HG03139 (cell line): ENCODE results near the gene RNU1-4.
"Not testable (repeated sequence)": the region's sequence is repeated elsewhere in the genome, so short reads cannot be mapped to it uniquely, and the experiment has no call there.

Experiments used
- ATAC-seq: cut with Tn5 transposase; IDR thresholded peaks from one replicate; pipeline ENCODE4 v1.9.1; 2021; ENCODE audit not compliant: unreplicated experiment

The RNU1-4 gene

DNA sequence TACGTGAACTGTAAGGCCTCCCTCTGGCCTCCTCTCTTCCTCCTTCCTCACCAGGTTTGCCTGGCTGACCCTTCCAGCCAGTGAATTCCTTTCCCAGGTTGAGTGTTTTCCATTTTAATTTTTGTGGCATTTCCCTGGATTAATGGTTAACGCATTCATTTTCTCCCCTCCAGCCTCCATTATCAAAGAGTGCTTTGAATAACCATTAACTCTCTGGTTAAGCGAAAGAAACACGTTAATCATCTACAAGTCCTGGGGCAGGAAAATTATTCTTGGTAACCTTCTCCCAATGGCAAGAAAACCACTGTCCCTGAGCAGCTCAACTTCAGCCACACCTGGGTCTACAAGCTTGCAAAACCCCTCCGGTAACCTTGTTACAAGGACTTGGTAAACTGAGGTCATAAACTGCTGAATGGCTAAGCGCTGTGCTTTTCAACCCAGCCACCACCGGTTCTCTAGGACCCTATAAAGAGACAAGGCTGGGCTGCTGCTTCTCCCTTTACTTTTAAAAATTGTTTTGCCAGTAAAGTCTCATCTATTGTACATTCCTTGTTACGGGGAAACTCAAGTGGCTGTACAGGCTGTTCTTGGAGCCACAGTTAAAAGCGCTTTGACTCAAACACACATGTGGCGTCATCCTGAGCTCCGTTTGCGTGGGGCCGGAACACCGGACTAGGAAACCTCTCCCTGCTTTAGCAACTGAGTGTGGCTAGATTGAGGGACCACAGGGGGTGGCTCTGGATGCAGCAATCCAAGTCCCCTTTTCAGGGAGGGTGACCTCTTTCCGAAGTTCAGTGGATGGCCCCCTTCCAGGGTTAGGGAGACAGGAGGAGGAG, 24.7 kb downstream of the RNU1-4 start:
- ATAC-seq = not testable (repeated sequence)

DNA sequence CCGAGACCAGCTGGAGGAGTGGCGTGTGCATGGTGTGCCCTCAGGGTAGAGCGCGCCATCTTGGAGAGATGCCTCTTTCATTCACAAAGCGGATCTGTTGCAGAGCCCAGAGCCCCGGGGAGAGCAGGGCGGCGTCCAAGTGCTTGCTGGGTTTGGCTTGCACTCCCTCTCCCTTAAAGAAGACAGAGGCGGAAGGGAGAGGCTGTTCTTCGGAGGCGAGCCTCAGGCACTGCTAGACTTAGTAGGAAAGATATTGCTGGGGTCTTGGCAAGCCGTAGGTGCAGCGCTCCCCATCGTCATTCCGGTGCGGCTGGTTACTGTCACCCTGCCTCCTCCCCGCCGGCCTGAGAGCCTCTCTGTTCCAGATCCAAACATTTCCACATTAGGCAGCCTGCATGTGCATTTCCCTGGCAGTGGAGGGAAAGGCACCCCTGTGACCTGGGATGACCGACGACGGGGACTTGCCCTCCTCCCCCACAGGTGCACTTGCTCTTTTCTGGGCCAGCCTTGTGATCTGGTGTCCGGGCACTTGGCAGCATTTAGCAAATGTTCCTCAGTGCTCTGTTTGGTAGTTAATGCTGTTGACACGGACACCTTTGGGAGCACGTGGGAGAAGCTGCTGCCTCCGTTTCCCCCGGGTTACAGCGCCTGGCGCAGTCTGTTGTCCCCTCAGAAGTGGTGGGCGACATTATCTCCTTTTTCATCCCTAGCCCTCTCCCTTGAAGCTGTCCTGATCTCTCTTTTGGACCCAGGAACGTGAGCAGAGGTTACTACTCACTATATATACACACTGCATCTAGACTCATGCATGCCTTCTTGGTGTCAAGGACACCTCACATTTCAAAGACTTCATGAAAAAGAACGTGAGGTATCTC, 25.7 kb downstream of the RNU1-4 start:
- not testable (repeated sequence) for ATAC-seq

DNA sequence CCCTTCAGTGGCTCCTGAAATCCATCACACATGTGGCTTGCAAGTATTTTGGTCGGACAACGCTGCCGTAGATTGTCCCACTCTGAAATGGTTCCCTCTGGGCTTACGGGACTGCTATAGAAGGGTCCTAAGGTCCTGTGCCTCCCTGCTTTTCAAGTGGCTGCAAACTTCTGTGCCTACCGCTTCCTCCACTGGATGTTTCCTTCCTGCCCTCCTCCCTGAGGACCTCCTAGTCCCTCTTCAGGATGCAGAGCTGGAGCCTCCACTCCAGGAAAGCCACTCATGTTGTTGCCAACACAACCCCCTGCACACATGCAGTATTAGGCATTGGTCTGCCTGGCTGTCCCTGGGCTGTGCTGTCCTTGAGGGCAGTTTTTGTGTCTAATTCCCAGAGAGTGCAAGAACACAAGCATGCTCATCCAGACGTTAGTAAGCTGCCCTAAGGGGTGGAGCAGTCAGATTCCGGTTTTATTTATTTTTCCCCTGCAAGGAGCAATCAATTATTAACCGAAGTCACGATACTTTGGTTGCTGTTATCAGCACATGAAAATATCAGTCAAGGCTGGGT, 26.5 kb downstream of the RNU1-4 start:
- ATAC-seq = not testable (repeated sequence)

DNA sequence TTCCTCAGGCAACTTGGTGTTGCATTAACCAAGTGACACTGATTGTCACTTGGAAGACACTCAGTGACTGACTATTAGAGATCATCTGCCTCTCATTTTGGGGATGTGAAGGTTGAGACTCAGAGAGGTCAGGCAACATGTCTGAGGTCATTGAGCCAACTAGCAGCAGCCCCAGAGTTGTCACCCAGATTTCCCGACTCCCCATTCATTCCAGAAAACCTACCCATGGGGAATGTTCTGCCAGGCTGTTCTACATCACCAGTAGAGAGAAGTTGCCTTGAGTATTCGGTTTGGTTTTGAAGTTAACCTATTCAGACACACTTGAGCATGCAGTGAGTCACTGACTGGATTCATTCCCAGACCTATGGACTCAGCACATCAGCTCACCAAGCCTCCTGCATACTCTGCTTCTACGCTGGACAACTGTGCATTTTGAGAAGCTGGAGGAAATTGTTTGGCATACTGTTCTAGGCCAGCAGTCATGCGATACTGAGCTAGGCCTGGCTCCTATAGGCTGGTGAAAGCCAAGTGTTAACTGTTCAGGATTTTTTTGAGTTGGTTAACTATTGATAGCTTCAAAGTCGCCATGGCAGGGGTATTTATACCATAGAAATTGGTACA, 29.9 kb downstream of the RNU1-4 start:
- not testable (repeated sequence) for ATAC-seq

DNA sequence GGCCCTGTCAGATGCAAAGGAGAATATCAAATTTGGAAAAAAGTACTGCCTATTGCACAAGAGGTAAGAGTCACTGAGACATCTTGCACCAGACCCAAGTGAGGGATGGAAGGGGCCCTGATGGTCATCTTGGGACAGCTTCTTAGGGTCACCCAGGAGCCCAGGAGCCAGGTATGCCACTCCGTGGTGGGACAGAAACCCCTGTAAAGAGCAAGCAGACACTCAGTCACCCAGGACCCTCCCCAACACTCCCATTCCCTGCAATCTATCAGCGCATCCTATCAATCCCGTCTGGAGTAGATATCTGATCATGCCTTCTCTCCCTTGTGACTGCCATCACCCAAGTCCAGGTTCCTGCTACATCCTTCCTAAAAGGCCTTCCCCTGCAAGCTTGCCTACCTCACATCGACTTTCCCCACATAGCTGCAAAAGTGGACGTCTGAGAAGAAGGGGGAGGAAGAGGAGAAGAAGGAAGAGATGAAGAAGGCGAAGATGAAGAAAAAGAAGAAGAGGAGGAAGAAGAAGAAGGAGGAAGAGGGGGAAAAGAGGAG, 30.7 kb downstream of the RNU1-4 start:
- not testable (repeated sequence) for ATAC-seq

DNA sequence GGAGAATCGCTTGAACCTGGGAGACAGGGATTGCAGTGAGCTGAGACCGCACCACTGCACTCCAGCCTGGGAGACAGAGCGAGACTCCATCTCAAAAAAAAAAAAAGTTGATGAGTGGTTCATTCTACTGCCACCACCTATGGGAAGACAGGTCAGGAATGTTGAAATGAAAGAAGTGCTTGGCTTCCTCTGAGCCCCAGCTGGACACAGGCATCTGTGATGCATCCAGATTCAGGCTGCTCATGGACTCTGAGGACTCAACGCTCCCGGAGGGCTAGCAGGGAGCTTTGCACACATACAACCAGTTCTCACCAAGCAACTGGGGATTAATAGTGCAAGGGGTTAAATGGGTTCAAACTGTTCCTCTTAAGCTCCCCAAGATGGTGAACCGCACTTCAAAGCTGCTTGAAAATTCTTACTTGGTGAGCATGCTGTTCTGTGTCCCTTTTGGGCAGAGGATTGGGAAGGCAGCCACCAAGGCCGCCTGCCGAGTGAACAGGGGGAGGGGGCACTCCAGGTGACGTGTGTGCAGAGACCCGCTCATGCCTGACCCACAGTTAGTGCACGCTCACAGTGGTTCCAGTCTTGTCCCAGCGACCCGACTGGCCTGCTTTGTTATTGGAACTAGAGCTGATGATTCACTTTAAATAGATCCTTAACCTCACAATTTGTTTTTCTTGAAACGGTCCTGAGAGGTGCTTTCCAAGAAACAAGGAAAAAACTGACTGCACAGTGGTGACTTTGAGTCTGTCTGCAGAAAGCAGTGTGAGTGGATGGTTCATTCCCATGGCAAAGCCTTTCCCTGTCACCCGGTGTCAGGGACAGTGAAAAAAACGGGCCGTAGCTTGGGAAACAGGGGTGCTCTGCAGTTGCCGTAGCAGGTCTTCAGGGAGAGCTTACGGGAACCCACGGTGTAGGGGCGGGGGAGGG, 32.2 kb downstream of the RNU1-4 start:
- not testable (repeated sequence) for ATAC-seq

DNA sequence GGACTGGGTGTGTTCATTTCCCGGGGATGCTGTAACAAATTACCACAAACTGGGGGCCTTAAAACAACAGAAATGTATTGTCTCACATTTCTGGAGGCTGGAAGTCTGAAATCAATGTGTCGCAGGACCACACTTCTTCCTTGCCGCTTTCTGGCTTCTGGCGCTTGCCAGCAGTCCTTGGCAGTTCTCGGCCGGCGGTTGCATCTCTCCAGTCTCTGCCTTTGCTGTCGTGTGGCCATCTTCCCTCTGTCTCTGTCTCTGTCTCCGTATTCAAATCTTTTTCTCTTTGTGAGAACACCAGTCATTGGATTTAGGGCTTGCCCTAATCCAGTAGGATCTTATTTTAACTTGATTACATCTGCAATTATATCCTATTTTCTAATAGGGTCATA, 32.9 kb downstream of the RNU1-4 start:
- not testable (repeated sequence) for ATAC-seq

DNA sequence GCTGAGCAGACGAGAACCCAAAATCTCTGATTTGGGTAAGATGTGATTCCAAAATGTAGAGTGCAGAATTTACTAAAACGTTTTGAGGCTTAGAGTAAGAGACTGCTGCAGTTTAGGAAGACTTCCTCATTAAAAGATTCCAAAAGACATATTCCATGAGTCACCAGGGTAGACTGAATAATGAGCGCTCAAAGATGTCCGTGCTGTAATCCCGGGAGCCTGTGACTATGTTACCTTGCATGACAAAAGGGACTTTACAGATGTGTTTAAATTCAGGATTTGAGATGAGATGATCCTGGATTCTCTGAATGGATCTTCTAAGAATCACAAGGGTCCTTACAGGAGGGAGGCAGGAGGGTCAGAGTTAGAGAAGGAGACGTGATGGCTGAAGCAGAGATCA, 33.4 kb downstream of the RNU1-4 start:
- ATAC-seq = not testable (repeated sequence)

DNA sequence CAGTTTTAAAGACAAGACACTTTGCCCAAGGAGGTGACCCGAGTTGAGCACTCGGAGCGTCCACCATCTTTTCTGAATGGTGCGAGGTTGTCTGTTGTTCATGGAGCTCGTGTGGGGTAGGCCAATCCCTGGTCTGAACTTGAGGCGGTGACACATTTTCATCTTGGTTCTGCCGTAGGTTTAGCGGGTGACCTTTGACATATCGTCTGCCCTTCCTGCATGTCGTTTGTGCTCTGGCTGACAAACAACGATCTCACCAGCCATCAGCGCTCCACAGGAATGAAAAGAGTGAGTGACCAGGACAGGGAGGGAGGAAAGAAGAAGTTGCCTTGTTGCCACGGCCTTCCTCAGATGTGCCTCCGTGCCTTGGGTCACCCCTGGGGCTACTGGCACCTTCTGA, 34.5 kb downstream of the RNU1-4 start:
- not testable (repeated sequence) for ATAC-seq

DNA sequence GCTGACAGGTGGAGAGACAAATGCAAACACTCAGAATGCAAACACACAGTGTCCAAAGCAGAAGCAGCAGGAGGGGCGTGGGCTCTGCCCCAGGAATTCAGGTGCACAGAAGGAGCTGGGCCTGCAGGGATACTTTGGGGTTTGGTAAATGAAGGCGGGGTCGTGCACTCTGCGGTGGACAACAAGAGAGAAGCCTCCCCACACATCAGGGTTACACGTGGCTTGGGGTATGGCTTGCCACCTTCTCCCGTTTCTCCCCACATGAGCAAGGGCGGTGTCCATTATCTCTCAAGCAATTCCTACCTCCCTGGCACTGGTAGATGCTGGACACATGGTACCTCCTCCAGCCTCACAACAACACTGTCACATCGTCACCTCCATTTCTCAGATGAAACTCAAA, 35.0 kb downstream of the RNU1-4 start:
- ATAC-seq = not testable (repeated sequence)

DNA sequence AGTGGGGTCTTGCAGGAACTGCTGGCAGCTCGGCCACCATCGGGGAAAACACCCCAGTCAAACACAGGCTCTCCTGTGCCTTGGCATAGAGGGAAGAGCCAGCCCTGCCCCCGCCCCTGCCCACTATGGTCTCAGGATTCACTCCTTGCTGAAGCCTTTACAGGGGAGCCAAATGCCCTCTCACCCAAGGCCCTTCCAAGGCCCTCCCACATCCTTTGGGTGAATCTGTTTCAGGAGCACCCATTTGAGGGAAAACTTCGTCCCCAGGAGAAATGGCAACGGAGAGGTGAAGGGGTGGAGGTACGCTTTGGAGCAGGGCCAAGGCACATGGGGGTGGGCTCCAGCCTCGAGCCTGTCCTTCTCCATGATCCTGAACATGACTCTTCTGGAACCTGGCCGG, 35.9 kb downstream of the RNU1-4 start:
- ATAC-seq = not testable (repeated sequence)

DNA sequence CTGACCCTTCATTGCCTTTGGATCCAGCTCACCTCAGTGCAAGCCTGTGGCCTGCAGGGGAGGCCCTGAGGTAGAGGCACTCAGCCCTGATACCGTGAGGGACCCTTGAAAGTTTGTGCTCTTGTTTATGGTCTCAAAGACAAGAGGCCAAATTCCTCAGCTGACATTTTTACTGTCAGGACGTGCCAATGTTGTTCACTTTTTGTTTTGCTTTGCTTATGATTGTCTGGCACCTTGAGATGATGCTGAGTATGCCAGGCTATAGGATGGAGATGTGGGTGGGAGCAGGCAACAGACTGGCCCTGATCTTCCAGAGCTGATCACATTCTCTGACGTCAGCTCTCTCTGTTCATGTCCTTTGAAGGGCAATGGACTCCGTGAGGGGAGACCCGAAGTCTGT, 36.5 kb downstream of the RNU1-4 start:
- not testable (repeated sequence) for ATAC-seq

DNA sequence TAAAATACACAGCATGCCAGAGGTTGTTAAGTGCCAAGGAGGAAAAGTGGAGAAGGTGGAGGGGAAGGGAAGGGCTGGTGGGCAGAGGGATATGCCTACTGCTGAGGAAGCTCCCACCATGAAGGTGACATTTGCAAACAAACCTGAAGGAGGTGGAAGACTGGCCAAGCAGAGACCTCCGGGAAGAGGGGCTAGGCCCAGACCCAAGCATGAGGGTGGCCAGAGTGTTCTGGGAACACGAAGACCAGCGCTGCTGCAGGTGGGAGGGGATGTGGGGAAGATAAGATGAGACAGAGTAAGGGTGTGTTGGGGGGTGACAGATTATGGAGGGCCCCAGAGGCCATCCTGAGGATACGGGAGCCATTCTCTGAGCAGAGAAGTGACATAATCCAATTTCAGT, 37.5 kb downstream of the RNU1-4 start:
- not testable (repeated sequence) for ATAC-seq

DNA sequence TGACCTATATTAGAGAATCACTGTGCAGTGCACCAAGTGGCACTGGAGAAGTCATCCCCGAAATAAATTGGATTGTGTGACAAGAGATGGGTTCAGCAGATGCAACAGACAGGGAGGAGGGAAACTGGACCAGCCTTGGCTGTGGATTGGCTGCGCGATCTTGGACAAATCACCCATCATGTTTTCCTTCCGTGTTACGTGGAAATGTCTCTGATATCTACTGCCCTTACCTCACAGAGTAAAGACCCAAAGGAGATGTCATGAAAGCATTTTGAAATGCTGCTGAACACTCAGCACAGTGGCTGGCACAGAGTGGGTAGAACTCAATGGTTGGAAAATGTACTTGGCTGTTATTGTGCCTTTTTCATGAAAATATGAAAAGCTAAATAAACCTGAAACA, 39.2 kb downstream of the RNU1-4 start:
- not testable (repeated sequence) for ATAC-seq

DNA sequence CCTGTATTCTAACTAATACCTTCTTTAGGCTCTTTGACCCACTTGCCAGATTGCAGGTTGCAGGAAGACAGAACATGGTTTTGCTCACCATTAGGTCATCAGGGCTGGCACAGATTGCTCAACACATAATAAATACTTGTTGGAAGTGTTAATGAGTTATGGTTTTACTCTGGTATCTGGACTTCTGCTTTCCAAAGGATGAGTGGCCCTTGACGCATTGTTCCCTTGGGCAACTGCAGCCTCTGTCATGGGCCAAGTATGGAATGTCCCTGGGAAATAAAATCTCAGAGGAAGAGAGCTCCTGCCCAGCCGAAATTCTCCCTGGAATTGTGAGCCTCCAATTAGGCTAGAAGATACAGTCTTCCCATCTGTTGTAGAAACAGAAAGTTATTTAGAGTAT, 40.7 kb downstream of the RNU1-4 start:
- not testable (repeated sequence) for ATAC-seq

DNA sequence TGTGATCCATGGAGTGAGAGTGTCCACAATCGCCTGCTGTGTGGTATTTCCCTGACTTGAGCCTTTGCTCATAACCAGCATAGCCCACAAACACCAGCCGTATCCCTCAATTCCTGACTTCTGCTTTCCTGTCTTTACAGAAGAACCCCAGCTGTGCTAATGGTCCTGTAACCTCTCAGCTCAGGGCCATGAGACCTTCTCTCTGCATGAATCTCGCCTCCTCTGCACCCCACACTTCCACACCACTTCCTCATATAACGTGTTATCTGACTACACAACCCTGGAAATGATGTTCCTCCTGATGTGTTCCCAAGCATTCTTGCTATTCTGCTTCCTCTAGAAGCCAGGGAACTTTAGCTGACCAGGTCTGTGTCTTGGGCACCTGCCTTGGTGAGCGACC, 41.3 kb downstream of the RNU1-4 start:
- not testable (repeated sequence) for ATAC-seq

DNA sequence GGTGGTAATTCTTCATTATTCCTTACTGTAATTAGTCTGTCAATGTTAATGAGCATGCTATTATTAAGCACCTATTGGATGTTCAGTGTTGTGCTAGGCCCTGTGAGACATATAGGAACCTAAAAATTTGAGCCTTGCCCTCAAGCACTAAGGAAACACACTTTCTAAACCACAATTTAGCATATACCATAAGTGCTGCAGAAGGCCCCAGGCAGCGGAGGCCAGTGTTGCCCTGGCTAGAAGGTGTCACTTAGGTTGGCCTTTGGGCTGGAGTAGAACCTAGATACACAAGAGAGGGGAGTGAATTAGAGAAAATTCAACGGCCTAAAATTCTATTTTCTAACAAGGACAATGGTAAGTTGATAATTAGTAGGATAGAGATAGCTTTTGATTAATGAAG, 44.6 kb downstream of the RNU1-4 start:
- ATAC-seq = not testable (repeated sequence)

DNA sequence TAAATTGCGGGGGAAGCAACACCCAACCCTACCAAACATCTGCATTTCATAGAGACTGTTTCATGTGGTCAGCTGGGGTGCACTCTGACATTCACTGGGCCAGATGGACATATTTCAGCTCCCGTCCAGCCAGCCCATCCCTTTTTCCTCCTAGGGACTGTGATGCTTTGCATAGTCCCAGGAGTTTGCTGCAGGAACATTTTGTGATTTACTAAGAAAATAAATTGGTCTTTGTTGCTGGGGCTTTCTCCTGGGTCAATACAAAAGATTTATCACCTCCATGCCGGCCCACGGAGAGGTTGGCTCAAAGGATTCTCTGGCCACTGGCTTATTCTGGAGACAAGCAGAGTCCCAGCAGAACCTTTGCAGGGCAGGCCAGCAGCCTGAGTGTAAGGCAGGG, 46.0 kb downstream of the RNU1-4 start:
- not testable (repeated sequence) for ATAC-seq

DNA sequence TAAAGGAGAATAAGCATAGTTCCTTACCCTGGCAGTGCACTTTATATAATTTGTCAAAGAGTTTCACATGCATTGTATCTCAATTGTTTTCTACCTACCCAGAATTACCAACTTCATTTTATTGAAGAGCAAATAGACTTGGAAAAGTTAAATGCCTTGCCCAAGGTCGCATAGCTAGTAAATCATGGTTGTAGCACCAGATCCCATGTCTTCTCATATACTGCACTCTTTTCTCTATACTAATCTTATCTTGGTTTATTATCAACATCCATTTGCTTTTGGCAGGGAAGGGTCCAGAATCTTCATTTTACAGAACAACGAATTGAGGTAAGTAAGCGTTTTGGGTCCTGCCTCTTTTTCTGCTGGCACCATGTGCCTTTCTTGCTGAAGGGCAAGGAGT, 46.9 kb downstream of the RNU1-4 start:
- ATAC-seq = not testable (repeated sequence)

DNA sequence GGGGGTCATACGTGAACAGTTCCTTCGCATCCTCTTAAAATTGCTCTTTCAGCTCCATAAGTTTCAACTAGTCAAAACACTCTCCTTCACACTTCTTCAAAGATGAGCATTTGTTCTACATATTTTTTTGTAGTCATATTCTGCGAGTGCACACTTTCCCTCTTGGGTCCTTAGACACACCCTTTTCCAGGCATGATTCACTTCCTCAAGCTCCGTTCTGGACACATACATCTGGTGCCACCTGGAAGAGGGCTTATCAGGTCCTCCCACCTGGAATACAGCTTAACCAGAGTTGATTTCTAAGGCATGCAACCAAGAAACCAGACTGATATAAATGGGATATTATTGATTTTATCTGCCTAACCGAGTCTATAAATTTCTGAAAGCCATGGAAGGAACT, 47.4 kb downstream of the RNU1-4 start:
- ATAC-seq = not testable (repeated sequence)
